Retinal pigment epithelial cell (primary cell): ENCODE data around the gene NUDT3.
"Not testable (repeated sequence)": the region's sequence is repeated elsewhere in the genome, so short reads cannot be mapped to it uniquely, and the experiment has no call there.

Experiments used
- DNase-seq: peaks from one replicate; pipeline ENCODE4 v3.0.0-alpha.2; 2010; ENCODE audit warnings: low read depth
- H3K4me3 ChIP-seq: 2 replicates; pipeline ENCODE4 v1.5.1; 2011; ENCODE audit warnings: mild to moderate bottlenecking, low read length, control low read depth, moderate library complexity
- TF ChIP-seq, protein P1 (sequence below): conservative IDR thresholded peaks from 2 replicates; pipeline ENCODE4 v1.5.1; 2011; ENCODE audit warnings: low read depth, low read length, control low read depth, inconsistent platforms

The NUDT3 gene

DNA sequence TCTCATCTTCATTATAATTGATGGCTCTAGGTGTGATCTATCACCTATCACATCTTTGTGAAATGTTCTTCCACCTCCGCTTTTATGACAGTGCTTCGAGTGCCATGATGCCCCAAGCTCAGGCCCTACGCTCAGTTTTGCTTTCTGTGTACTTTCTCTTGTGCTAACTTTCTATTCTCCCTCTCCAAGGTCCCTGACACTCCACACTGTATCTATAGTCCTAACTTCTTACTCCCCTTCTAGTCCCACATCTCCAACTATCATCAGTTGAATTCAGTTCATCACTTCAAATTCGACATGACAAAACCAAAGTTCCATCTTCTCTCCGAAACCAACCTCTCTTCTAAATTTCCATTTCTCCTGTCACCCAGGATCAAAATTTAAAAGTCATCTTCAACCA, 16.6 kb downstream of the NUDT3 start:
- TF ChIP-seq, protein P1, sequence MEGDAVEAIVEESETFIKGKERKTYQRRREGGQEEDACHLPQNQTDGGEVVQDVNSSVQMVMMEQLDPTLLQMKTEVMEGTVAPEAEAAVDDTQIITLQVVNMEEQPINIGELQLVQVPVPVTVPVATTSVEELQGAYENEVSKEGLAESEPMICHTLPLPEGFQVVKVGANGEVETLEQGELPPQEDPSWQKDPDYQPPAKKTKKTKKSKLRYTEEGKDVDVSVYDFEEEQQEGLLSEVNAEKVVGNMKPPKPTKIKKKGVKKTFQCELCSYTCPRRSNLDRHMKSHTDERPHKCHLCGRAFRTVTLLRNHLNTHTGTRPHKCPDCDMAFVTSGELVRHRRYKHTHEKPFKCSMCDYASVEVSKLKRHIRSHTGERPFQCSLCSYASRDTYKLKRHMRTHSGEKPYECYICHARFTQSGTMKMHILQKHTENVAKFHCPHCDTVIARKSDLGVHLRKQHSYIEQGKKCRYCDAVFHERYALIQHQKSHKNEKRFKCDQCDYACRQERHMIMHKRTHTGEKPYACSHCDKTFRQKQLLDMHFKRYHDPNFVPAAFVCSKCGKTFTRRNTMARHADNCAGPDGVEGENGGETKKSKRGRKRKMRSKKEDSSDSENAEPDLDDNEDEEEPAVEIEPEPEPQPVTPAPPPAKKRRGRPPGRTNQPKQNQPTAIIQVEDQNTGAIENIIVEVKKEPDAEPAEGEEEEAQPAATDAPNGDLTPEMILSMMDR: no peak
- no peak for DNase-seq
- H3K4me3 ChIP-seq: no peak overlapping the region

DNA sequence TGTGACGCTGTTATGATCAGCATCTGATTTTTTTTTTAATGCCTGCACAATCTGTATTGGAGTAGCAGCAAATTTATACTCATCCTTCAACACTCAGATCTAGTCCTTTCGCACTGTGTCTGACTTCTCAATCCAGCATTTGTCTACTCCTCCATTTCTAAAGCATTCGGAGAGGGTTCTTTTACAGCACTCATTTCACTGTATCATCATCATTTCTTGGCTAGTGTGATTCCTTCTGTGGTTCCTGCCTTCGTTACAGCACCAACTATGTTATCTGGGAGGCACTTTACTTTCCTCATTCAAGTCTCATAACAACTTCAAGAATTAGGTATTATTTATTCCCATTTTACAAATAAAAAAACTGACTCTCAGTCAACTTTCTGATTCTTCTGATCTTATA, 18.0 kb downstream of the NUDT3 start:
- TF ChIP-seq, protein P1: no peak
- no peak overlapping the region for H3K4me3 ChIP-seq
- DNase-seq: no peak

DNA sequence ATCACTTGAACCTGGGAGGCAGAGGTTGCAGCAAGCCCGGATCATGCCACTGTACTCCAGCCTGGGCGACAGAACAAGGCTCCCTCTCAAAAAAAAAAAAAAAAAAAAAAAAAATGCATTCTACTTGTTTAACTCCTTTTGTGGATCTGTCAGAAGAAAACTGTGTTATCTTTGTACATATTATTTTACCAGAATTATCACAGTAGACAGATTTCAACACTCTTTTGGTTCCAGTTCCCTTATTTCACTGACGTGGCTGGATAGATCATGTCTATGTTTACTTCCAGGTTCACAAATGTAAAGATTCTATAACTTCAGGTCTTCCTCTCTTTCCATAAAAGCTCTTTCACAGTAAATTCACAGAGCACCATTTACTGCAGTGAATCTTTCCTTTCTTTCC, 18.4 kb downstream of the NUDT3 start:
- no peak overlapping the region for H3K4me3 ChIP-seq

DNA sequence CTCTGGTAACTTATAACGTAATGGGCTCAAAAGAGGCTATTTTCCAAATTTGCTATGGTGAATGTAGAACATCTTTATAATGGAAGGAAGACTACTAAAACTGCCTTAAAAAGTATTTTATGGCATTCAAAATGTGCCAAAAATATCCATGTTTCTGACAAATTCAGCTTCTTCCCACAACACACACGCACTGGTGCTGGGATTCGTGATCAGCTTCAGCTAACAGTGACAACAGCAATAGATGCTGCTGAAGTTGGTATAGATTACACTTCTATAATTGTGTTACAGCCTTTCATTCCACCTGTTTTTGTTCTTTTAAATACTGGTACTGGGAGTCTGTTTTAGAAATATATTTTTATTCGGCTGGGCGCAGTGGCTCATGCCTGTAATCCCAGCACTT, 19.0 kb downstream of the NUDT3 start:
- DNase-seq: no peak
- TF ChIP-seq, protein P1: no peak
- H3K4me3 ChIP-seq: no peak overlapping the region

More for the DNA sequence above, 18.4 kb downstream of the NUDT3 start:
- no peak for DNase-seq
- TF ChIP-seq, protein P1: no peak

DNA sequence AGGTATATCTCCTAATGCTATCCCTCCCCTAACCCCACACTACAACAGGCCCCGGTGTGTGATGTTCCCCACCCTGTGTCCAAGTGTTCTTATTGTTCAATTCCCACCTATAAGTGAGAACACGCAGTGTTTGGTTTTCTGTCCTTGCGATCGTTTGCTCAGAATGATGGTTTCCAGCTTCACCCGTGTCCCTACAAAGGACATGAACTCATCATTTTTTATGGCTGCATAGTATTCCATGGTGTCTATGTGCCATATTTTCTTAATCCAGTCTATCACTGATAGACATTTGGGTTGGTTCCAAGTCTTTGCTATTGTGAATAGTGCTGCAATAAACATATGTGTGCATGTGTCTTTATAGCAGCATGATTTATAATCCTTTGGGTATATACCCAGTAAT, 20.6 kb downstream of the NUDT3 start:
- H3K4me3 ChIP-seq, DNase-seq: not testable (repeated sequence)

GRCh38 chr6:34370361-34370760, 22.1 kb downstream of the NUDT3 start:
- no peak for DNase-seq
- no peak overlapping the region for H3K4me3 ChIP-seq
- TF ChIP-seq, protein P1: no peak

GRCh38 chr6:34369385-34369784, 23.1 kb downstream of the NUDT3 start:
- no peak for DNase-seq
- TF ChIP-seq, protein P1: no peak
- no peak overlapping the region for H3K4me3 ChIP-seq

- TF ChIP-seq, protein P1: no peak
- no peak overlapping the region for H3K4me3 ChIP-seq
- no peak for DNase-seq
Observed at GRCh38 chr6:34366639-34366921, 25.9 kb downstream of the NUDT3 start.

DNA sequence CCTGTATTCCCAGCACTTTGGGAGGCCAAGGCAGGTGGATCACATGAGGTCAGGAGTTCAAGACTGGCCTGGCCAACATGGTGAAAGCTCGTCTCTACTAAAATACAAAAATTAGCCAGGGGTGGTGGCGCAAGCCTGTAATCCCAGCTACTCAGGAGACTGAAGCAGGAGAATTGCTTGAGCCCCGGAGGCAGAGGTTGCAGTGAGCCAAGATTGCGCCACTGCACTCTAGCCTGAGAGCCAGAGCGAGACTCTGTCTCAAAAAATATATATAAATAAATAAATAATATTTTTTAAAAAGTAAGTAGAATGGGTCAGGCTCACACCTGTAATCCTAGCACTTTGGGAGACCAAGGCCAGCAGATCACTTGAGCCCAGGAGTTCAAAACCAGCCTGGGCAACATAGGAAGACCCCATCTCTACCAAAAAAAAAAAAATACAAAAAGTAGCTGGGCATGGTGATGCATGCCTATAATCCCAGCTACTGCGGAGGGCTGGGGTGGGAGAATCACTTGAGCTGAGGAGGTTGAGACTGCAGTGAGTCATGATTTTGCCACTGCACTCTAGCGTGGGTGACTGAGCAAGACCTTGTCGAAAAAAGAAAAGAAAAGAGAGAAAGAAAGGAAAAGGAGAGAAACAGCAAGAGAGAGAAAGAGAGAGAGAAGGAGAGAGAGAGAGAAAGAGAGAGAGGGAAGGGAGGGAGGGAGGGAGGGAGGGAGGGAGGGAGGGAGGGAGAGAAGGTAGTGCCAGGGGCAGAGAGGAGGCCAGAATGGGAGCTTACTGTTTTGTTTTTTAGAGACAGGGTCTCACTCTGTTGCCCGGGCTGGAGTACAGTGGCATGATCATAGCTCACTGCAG, 26.5 kb downstream of the NUDT3 start:
- peak; percentile 73 for DNase-seq
- H3K4me3 ChIP-seq: not testable (repeated sequence)

DNA sequence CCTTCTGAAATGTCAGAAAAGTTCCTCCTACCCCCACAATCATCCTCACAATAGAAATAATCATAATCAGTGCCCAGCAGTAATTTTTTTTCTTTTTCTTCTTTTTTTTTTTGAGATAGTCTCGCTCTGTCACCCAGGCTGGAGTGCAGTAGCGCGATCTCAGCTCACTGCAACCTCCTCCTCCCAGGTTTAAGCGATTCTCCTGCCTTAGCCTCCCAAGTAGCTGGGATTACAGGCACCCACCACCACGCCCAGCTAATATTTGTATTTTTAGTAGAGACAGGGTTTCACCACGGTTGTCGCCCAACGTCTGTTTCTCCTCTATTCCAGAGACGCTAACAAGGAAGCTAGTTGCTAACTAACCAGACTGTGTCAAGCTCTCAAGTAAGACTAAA, 28.8 kb downstream of the NUDT3 start:
- not testable (repeated sequence) for DNase-seq

More for the DNA sequence above, 28.8 kb downstream of the NUDT3 start:
- H3K4me3 ChIP-seq: not testable (repeated sequence)
